Trophoblast cell (in vitro differentiated cells and primary cell): Measurements from ENCODE around the gene CBFA2T3.

Experiments used
- DNase-seq, 2 donors: peaks; one replicate each; pipeline ENCODE4 v3.0.0-alpha.2; 2016
- H2AFZ ChIP-seq: 2 replicates; pipeline ENCODE4 v1.6.1; 2013; ENCODE audit warnings: low read length, moderate library complexity, mild to moderate bottlenecking; ENCODE audit not compliant: insufficient read depth, poor library complexity
- H2AK5ac ChIP-seq: 2 replicates; pipeline ENCODE4 v1.6.1; 2013; ENCODE audit warnings: mild to moderate bottlenecking, low read length
- H2BK120ac ChIP-seq: 2 replicates; pipeline ENCODE4 v1.6.1; 2013; ENCODE audit warnings: low read length, mild to moderate bottlenecking, moderate library complexity; ENCODE audit not compliant: insufficient read depth, poor library complexity
- H2BK12ac ChIP-seq: 2 replicates; pipeline ENCODE4 v1.6.1; 2013; ENCODE audit warnings: mild to moderate bottlenecking, low read length, moderate library complexity
- H2BK5ac ChIP-seq: 2 replicates; pipeline ENCODE4 v1.6.1; 2013; ENCODE audit warnings: low read length, low read depth, moderate library complexity, mild to moderate bottlenecking; ENCODE audit not compliant: poor library complexity
- H3K14ac ChIP-seq: 2 replicates; pipeline ENCODE4 v1.6.1; 2013; ENCODE audit warnings: mild to moderate bottlenecking, low read length
- H3K18ac ChIP-seq: 2 replicates; pipeline ENCODE4 v1.6.1; 2013; ENCODE audit warnings: mild to moderate bottlenecking, low read length
- H3K23ac ChIP-seq: 2 replicates; pipeline ENCODE4 v1.6.1; 2013; ENCODE audit warnings: low read length
- H3K27ac ChIP-seq: 2 replicates; pipeline ENCODE4 v1.5.1; 2013; ENCODE audit warnings: low read depth, mild to moderate bottlenecking, inconsistent platforms, low read length, moderate library complexity
- H3K27me3 ChIP-seq: 2 replicates; pipeline ENCODE4 v1.6.1; 2013; ENCODE audit warnings: inconsistent platforms, mild to moderate bottlenecking, low read length, moderate library complexity; ENCODE audit not compliant: insufficient read depth
- H3K36me3 ChIP-seq, 2 experiments: 1 replicate in 1 of 2; 2 replicates in 1 of 2; pipeline ENCODE4 v1.6.1; 2013; ENCODE audit warnings: low read length in 2 of 2, mild to moderate bottlenecking in 2 of 2, moderate library complexity in 1 of 2; ENCODE audit not compliant: insufficient read depth in 2 of 2, control insufficient read depth in 1 of 2
- H3K4ac ChIP-seq: 2 replicates; pipeline ENCODE4 v1.6.1; 2013; ENCODE audit warnings: low read depth, mild to moderate bottlenecking, low read length, moderate library complexity
- H3K4me1 ChIP-seq, 2 experiments: 1 replicate in 1 of 2; 2 replicates in 1 of 2; pipeline ENCODE4 v1.6.1; 2013; ENCODE audit warnings: low read length in 2 of 2, mild to moderate bottlenecking in 2 of 2, moderate library complexity in 1 of 2; ENCODE audit not compliant: insufficient read depth in 2 of 2, control insufficient read depth in 1 of 2
- H3K4me2 ChIP-seq: 2 replicates; pipeline ENCODE4 v1.6.1; 2013; ENCODE audit warnings: inconsistent platforms, mild to moderate bottlenecking, low read length, moderate library complexity
- H3K4me3 ChIP-seq: 2 replicates; pipeline ENCODE4 v1.5.1; 2013; ENCODE audit warnings: mild to moderate bottlenecking, low read depth, low read length, inconsistent platforms
- H3K79me1 ChIP-seq: one replicate; pipeline ENCODE4 v1.6.1; 2013; ENCODE audit warnings: low read length
- H3K79me2 ChIP-seq: 2 replicates; pipeline ENCODE4 v1.6.1; 2013; ENCODE audit warnings: low read length, mild to moderate bottlenecking; ENCODE audit not compliant: control insufficient read depth, insufficient read depth, poor library complexity
- H3K9ac ChIP-seq: 2 replicates; pipeline ENCODE4 v1.6.1; 2013; ENCODE audit warnings: mild to moderate bottlenecking, low read length
- H3K9me3 ChIP-seq: 2 replicates; pipeline ENCODE4 v1.6.1; 2013; ENCODE audit warnings: low read depth, mild to moderate bottlenecking, control low read depth, inconsistent platforms, low read length; ENCODE audit not compliant: insufficient read depth
- H4K12ac ChIP-seq: 2 replicates; pipeline ENCODE4 v1.6.1; 2013; ENCODE audit warnings: low read depth, mild to moderate bottlenecking, low read length, moderate library complexity
- H4K8ac ChIP-seq: 2 replicates; pipeline ENCODE4 v1.6.1; 2013; ENCODE audit warnings: low read depth, mild to moderate bottlenecking, low read length, moderate library complexity
- H4K91ac ChIP-seq: one replicate; pipeline ENCODE4 v1.6.1; 2013; ENCODE audit warnings: low read depth, mild to moderate bottlenecking, low read length, moderate library complexity
- WGBS: extraction: QIAGEN DNeasy Blood & Tissue Kit; methylation state at CpG from one replicate; pipeline ENCODE4 v1.1.7; 2013; ENCODE audit warnings: missing lambda C conversion rate; ENCODE audit not compliant: insufficient read length, insufficient coverage; ENCODE audit errors: extremely low coverage; 5-methylcytosine and 5-hydroxymethylcytosine counted together

Gene CBFA2T3

DNA sequence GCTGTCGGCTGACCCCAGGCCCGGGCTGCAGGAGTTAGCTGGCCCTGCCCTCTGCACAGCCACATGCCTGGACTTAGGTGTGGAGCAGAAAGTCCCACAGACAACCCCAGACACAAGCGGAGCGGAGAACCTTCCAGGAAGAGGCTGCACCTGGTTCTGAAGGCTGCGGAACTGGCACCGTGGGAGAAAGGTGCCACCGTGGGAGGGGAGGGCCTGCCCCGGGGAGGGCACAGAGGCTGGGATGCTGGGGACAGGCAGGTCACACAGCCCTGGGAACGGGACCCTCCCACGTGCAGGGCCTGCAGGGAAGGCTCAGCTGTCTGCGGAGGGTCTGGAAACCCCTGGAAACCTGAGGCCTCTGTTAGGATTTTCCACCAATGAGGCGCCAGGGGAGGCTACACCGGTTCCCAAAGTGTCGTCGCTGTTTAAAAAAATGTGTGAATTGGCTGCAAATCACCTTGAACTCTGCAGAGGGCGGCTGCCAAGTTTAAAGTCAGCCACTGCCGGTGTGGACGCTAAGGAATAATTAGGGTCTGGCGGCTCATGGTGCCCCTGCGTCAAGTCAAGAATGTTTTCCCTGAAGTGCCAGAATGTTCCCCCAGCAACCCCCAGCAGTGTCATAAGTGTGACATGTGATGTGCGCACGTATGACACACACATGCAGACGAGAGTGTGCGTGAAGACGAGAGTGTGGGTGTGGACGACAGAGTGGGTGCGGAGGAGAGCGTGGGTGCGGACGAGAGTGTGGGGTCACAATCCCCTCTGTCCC, 59.7 kb downstream of the CBFA2T3 start:
- no peak for DNase-seq
- Histone ChIP-seq H3K4ac (no peak overlapping the region), H4K8ac (no peak overlapping the region), H4K91ac (no peak overlapping the region), H3K18ac (no peak overlapping the region), H2AK5ac (no peak overlapping the region), H4K12ac (no peak overlapping the region), H3K79me1 (peaks cover 4% of the 10 kb centered on the region), H3K4me2 (no peak overlapping the region), H3K23ac (no peak overlapping the region), H2BK120ac (no peak overlapping the region), H3K9me3 (peaks cover 20% of the 10 kb centered on the region), H3K36me3 (no peaks in the 10 kb centered on the region), H2BK5ac (no peak overlapping the region), H3K27ac (no peak overlapping the region), H2AFZ (no peak overlapping the region), H2BK12ac (no peak overlapping the region), H3K27me3 (no peaks in the 10 kb centered on the region), H3K79me2 (no peaks in the 10 kb centered on the region), H3K4me3 (no peak overlapping the region), H3K9ac (no peak overlapping the region), H3K4me1 (peaks cover 0 to 6% of the 10 kb centered on the region in 2 experiments), H3K14ac (no peak overlapping the region)
- WGBS = no CpG with 5 or more reads among the region's 30 CpGs

GRCh38 chr16:88915639-88916327, 61.2 kb downstream of the CBFA2T3 start:
- no peaks in the 10 kb centered on the region for H3K36me3 ChIP-seq
- no peak overlapping the region for H4K12ac ChIP-seq
- H3K79me2 ChIP-seq = no peaks in the 10 kb centered on the region
- H3K4me2 ChIP-seq = no peak overlapping the region
- no peak overlapping the region for H3K18ac ChIP-seq
- no peak overlapping the region for H2AK5ac ChIP-seq
- H2BK12ac ChIP-seq = no peak overlapping the region
- H3K4me1 ChIP-seq = peaks cover 0 to 3% of the 10 kb centered on the region in 2 experiments
- H3K27me3 ChIP-seq = no peaks in the 10 kb centered on the region
- H3K9ac ChIP-seq = no peak overlapping the region
- H4K91ac ChIP-seq = no peak overlapping the region
- H3K14ac ChIP-seq = no peak overlapping the region
- WGBS = 100% methylated on average over 2 of the region's 30 CpGs
- no peak overlapping the region for H2BK120ac ChIP-seq
- no peak overlapping the region for H2BK5ac ChIP-seq
- peaks cover 4% of the 10 kb centered on the region for H3K79me1 ChIP-seq
- H3K23ac ChIP-seq = peak overlapping the region; percentile 18
- DNase-seq = no peak
- peaks cover 20% of the 10 kb centered on the region for H3K9me3 ChIP-seq
- H3K4me3 ChIP-seq = peak overlapping the region; percentile 39
- no peak overlapping the region for H3K27ac ChIP-seq
- H3K4ac ChIP-seq = no peak overlapping the region
- no peak overlapping the region for H4K8ac ChIP-seq
- no peak overlapping the region for H2AFZ ChIP-seq

GRCh38 chr16:88914750-88915368, 62.1 kb downstream of the CBFA2T3 start:
- Histone ChIP-seq H3K4me3 (no peak overlapping the region), H2BK120ac (no peak overlapping the region), H3K9me3 (peaks cover 20% of the 10 kb centered on the region), H3K4ac (no peak overlapping the region), H3K27ac (no peak overlapping the region), H3K9ac (no peak overlapping the region), H3K4me2 (no peak overlapping the region), H2AK5ac (no peak overlapping the region), H4K91ac (no peak overlapping the region), H2BK5ac (no peak overlapping the region), H3K36me3 (no peaks in the 10 kb centered on the region), H3K4me1 (no peaks in the 10 kb centered on the region), H3K27me3 (no peaks in the 10 kb centered on the region), H2BK12ac (no peak overlapping the region), H4K8ac (no peak overlapping the region), H2AFZ (no peak overlapping the region), H3K18ac (no peak overlapping the region), H3K23ac (no peak overlapping the region), H3K79me1 (peaks cover 2% of the 10 kb centered on the region), H3K79me2 (no peaks in the 10 kb centered on the region), H4K12ac (no peak overlapping the region), H3K14ac (no peak overlapping the region)
- no peak for DNase-seq
- WGBS = no CpG with 5 or more reads among the region's 20 CpGs

DNA sequence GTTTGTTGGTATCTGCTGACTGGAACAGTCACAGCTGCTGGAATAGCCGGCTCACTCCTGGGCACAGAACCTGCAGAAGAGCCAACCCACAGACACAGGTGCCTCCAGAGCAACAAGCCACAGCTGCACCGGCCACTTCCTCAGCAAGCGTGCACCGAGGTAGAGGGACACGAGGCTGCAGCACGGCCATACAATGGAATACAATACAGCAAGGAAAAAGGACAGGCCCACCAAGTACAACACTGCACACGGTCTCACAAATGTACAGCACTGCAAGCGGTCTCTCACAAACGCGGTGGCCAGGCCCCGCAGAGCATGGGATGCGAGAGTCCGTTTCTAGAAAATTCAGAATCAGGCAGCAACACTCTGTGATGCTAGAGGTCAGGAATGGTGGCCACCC, 63.1 kb downstream of the CBFA2T3 start:
- Histone ChIP-seq H3K4me3 (no peak overlapping the region), H3K79me1 (peaks cover 2% of the 10 kb centered on the region), H3K9ac (no peak overlapping the region), H2AFZ (no peak overlapping the region), H3K4me2 (no peak overlapping the region), H3K18ac (no peak overlapping the region), H3K14ac (no peak overlapping the region), H3K9me3 (peaks cover 15% of the 10 kb centered on the region), H3K4ac (no peak overlapping the region), H3K27ac (no peak overlapping the region), H3K4me1 (no peaks in the 10 kb centered on the region), H2BK12ac (no peak overlapping the region), H4K8ac (no peak overlapping the region), H4K12ac (no peak overlapping the region), H3K79me2 (no peaks in the 10 kb centered on the region), H3K36me3 (no peaks in the 10 kb centered on the region), H2BK120ac (no peak overlapping the region), H4K91ac (no peak overlapping the region), H3K27me3 (no peaks in the 10 kb centered on the region), H3K23ac (no peak overlapping the region), H2AK5ac (no peak overlapping the region), H2BK5ac (no peak overlapping the region)
- no peak for DNase-seq
- no CpG with 5 or more reads among the region's 13 CpGs for WGBS
